Right ventricle myocardium inferior (tissue), 1 donor: ENCODE data around the gene IQCN. TPM values are rescaled to one million over a fixed set of nuclear protein-coding genes. Genes with fewer than 3 reads are reported as not detected.

ENCODE experiments used
- ATAC-seq: fragments of 200-7000 bp; cut with Tn5 transposase; one replicate; pipeline ENCODE4 v1.9.1; 2020; ENCODE audit warnings: mild to moderate bottlenecking, moderate library complexity
- DNase-seq: peaks from one replicate; pipeline ENCODE4 v3.0.0; 2021; ENCODE audit errors: missing footprints
- intact Hi-C: fragments of 100-400 bp; cut with DNase I; formaldehyde crosslinking; loops from one replicate; pipeline ENCODE4 v1.11.0; 2022
- total RNA-seq: library from RNA; stranded (reverse); fragmentation: NEBNext Ultra II Directional; extraction: Animal tissue kit (Norgen Biotek cat#: 25700); gene quantifications from one replicate; pipeline ENCODE4 v1.2.1, GENCODE V29; 2021
- donor health status: DM: no; HTN: yes; CAD: no; lungs with severe emphysema.

The IQCN gene
- total RNA-seq, 1 donor from 2014 or later = 0.43 TPM

- intact Hi-C loops = loop anchor here (1.0 kb wide), 1 partner anchor 10 kb away; no protein-coding TSS in a partner anchor
These were observed 17.6 kb upstream of the IQCN start for GRCh38 chr19:18291590-18292461.

DNA sequence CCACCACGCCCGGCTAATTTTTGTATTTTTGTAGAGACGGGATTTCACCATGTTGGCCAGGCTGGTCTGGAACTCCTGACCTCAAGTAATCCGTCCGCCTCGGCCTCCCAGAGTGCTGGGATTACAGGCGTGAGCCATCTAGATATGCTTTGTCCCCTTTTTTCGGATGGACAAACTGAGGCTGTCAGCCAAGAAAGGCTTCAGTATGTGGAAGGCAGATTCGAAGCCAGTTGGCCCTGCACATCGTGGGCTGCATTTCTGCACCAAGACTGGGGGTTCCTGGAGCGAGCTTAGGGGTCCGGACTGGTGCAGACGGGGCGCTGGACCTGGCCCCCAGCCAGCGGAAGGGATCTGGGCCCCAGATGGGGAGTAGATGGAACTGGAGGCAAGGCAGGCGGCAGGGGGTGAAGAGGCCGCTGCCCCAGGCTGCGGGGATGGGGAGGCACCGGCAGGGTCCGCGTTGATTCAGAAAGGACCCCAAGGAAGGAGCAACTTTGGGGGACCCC, 16.8 kb upstream of the IQCN start:
- no peak for ATAC-seq
- intact Hi-C loops = no loop called here
- no peak for DNase-seq

More at GRCh38 chr19:18291590-18292461, 17.6 kb upstream of the IQCN start:
- DNase-seq = peak; percentile 94
- ATAC-seq = peak; percentile 81

GRCh38 chr19:18290302-18291018, 16.2 kb upstream of the IQCN start:
- no peak for ATAC-seq
- DNase-seq = no peak
- intact Hi-C loops = no loop called here

GRCh38 chr19:18289471-18290301, 15.4 kb upstream of the IQCN start:
- intact Hi-C loops = no loop called here
- ATAC-seq (no peak), DNase-seq (no peak)

- ATAC-seq = no peak
- no peak for DNase-seq
- intact Hi-C loops = no loop called here
These were observed 13.9 kb upstream of the IQCN start for GRCh38 chr19:18287836-18288772.

DNA sequence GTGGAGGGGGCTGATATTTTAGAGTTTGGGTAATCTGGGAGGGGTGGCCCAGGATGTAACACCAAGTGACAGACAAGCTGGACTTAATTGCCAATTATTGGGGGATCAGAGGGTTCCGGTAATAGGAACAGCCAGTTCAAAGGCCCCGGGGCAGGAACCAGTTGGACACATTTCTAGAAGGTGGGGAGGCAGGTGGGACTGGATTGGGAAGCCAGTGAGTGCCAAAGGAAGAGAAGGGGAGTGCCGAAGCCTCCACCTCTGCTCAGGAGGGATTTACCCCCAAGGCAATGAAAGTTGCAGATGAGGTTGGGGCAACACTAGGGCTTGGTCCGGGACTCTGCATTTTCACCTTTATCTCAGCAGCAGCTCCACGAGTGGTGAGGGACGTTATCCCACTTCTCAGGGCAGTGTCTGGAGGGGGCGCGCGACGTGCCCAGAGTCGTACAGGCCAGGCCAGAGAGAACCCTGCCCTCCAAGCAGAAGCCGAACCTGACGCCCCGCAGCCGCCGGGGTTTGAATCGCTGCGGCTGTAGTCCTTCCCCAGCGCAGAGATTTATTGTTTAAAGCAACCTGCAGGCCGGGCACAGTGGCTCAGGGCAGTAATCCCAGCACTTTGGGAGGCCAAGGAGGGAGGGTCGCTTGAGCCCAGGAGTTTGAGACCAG, 12.9 kb upstream of the IQCN start:
- DNase-seq = no peak
- intact Hi-C loops = no loop called here

GRCh38 chr19:18284712-18285360, 10.6 kb upstream of the IQCN start:
- intact Hi-C loops = loop anchor here (5.0 kb wide), 1 partner anchor 132 kb away; the partner anchor contains the start of gene SSBP4
- ATAC-seq (no peak), DNase-seq (no peak)

More for the DNA sequence above, 12.9 kb upstream of the IQCN start:
- ATAC-seq = no peak

DNA sequence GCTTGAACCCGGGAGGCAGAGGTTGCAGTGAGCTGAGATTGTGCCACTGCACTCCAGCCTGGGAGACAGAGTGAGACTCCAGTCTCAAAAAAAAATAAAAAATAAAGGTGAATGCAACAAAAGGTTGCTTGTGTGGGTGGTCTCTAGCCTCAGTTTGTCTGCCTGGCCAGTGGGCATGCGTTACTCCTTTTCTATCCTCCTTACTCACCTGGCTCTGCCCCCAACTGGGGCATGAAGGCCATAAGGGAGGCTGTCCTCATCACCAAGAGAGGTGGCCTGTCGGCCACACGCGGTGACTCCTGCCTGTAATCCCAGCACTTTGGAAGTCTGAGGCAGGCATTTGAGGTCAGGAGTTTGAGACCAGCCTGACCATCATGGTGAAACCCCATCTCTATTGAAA, 9.1 kb upstream of the IQCN start:
- DNase-seq (peak; percentile 60), ATAC-seq (no peak)
- intact Hi-C loops = loop anchor here (5.0 kb wide), 1 partner anchor 134 kb away; the partner anchor contains the start of gene SSBP4

DNA sequence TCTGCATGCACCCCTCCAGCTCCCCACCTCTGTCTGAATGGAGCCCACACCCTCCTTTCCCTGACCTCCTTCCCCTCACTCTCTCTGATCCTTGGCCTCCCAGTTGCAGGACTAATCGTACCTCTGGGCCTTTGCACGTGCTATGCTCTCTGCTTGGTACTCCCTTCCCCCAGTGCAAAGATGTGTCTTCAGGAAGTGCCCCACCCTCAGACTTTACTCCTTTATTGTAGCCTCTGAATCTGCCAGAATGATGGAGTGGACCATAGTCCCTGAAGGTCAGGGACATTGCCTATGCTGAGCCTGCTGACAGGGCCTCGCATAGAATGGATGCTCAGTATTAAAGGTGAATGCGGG, 8.5 kb upstream of the IQCN start:
- intact Hi-C loops = loop anchor here (1.0 to 5.0 kb wide), 2 partner anchors 10 to 135 kb away; partner anchors contain the start of gene SSBP4
- no peak for DNase-seq
- ATAC-seq = no peak

GRCh38 chr19:18282021-18282787, 8.0 kb upstream of the IQCN start:
- DNase-seq (peak; percentile 81), ATAC-seq (peak; percentile 13)
- intact Hi-C loops = loop anchor here (1.0 to 5.0 kb wide), 2 partner anchors 10 to 135 kb away; partner anchors contain the start of gene SSBP4

DNA sequence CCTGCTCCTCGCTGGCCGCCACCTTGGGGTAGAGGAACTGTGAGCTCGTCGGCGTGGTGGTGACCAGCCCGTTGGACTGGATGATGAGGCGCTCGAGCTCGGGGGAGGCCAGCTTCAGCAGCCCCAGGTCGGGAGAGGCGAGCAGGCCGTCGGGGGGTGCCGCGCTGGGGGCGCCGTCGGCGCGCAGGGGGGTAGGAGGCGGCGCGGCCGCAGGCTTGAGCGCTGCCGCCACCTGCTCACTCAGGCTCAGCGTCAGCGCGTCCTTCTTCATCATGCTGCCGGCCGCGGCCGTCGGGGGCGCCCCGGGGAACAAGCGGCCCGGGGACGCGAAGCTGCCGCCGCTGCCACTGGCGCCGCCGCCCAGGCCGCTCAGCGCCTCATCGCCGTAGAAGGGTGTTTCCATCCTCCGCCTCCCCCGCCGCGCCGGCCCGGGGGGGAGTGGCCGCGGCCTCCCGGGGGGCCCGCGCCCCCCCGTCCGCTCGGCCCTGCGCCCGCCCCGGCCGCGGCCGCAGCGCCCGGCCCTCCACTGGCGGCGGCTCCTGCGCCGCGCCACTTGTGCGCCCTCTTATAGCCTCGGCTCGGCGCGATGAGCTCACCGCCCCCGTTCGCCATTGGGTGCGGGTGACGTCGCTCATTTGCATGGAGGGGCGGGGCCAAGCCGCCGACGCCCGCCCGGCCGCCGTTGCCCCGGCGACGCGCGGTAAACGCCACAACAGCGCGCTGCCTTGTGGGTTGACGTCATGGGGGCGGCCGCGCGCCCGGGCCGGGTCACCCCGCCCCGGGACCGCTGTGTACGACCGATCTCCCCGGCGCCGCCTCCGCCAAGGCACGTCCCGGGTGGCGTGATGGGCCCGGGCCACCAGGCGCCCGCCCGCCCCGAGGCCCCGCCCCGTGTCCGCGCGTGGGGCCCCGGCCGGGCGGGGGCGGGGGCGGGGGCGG, 7.1 kb upstream of the IQCN start, which contains the start of gene JUND:
Gene JUND, minus strand, starts transcription at position 541 of the 939 bp plus-strand sequence. Its CDS starts 138 bp downstream, at position 403.
- ATAC-seq (peak; percentile 83), DNase-seq (peak; percentile 100)
- intact Hi-C loops = loop anchor here (1.0 to 5.0 kb wide), 3 partner anchors 11 to 136 kb away; partner anchors contain the start of genes LSM4 and SSBP4

DNA sequence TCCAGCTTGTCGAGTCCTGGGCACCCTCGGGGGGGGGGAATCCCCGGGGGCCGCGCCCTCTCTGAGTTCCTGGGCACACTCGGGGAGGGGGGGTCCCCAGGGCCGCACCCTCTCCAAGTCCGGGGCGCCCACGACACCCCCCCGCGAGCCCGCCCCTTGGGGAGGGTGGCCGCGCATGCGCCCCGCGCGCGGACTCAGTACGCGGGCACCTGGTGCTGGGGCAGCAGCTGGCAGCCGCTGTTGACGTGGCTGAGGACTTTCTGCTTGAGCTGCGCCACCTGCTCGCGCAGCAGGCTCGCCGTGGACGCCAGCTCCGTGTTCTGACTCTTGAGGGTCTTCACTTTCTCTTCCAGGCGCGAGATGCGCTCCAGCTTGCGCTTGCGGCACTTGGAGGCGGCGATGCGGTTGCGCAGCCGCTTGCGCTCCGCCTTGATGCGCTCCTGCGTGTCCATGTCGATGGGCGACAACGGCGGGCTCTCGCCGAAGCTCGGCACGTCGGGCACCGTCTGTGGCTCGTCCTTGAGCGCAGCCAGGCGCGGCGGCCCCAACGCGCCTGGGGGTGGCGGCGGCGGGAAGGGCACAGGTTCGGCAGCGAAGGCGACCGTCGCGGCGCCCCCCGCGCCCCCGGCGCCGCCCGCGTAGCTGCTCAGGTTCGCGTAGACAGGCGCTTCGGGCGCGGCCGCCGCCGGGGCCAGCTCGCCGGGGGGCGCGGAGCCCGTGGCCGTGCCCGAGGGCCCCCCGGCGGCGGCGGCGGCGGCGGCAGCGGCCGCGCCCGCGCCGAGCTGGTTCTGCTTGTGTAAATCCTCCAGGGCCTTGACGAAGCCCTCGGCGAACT, 6.2 kb upstream of the IQCN start:
- DNase-seq (peak; percentile 93), ATAC-seq (peak; percentile 38)
- intact Hi-C loops = loop anchor here (1.0 to 5.0 kb wide), 2 partner anchors 43 to 137 kb away; partner anchors contain the start of genes LSM4 and SSBP4

GRCh38 chr19:18279516-18280246, 5.4 kb upstream of the IQCN start:
- peak; percentile 95 for DNase-seq
- ATAC-seq = peak; percentile 77
- intact Hi-C loops = loop anchor here (1.0 to 5.0 kb wide), 4 partner anchors 25 to 138 kb away; partner anchors contain the start of genes RAB3A and SSBP4
